Breast epithelium (tissue), 3 donors: ENCODE measurements around the gene CARD10.

ENCODE experiments used
- CTCF ChIP-seq, 3 donors: fragments of 450-650 bp; IDR thresholded peaks; one replicate each; pipeline ENCODE4 v1.5.1; 2016 to 2017; ENCODE audit warnings: antibody characterized with exemption in 3 of 3, mild to moderate bottlenecking in 3 of 3, moderate library complexity in 3 of 3
- POLR2A ChIP-seq: fragments of 450-650 bp; IDR thresholded peaks from one replicate; pipeline ENCODE4 v1.6.1; 2016; ENCODE audit warnings: antibody characterized with exemption, mild to moderate bottlenecking, moderate library complexity
- POLR2AphosphoS5 ChIP-seq, 3 donors: sonication (generic); formaldehyde crosslinking; IDR thresholded peaks; one replicate each; pipeline ENCODE4 v1.6.1; 2017; ENCODE audit warnings: antibody characterized with exemption in 3 of 3

- TF ChIP-seq POLR2A (no peak), CTCF (IDR thresholded peaks at IDR 0.05) (no peak), POLR2AphosphoS5 (IDR thresholded peaks at IDR 0.05) (no peak)
Measured at GRCh38 chr22:37568012-37568411, 48.8 kb upstream of the CARD10 start.
